ENCODE results near the gene GADD45G. TPM values are rescaled to one million over a fixed set of nuclear protein-coding genes. Genes with fewer than 3 reads are reported as not detected.

The GADD45G gene
- total and polyA plus RNA-seq, 7 experiments from 2014 or later = 0.51 to 18.7 (median 2.9) TPM; not detected in 1

GRCh38 chr9:89592213-89592815, 12.5 kb upstream of the GADD45G start:
- no peaks in the 10 kb centered on the region for H3K4me1 Mint-ChIP-seq
- no peaks in the 10 kb centered on the region for H3K4me1 ChIP-seq (ENCODE audit: control insufficient read depth in 2 of 2, insufficient read depth in 2 of 2, low read length in 2 of 2)
- no peaks in the 10 kb centered on the region for H3K36me3 ChIP-seq (ENCODE audit: control insufficient read depth in 2 of 3, insufficient read depth in 3 of 3, low read length in 3 of 3)
- intact Hi-C loops (cut with micrococcal nuclease) = no loop called here
- CTCF ChIA-PET = interaction anchor here (1.1 to 1.4 kb wide), 2 partner anchors 9 kb away, joined by 3 read pairs; no protein-coding TSS in a partner anchor
- no peak for DNase-seq
- POLR2A ChIA-PET = no interaction called here
- no peak overlapping the region for H3K4me3 ChIP-seq (ENCODE audit: low read length)
- H3K27me3 Mint-ChIP-seq = peaks cover 0 to 41% (median 4%) of the 10 kb centered on the region in 5 donors
- no peaks in the 10 kb centered on the region for H3K36me3 Mint-ChIP-seq
- H3K27me3 ChIP-seq (ENCODE audit: control insufficient read depth in 2 of 2, insufficient read depth in 2 of 2, low read length in 2 of 2) = no peaks in the 10 kb centered on the region
- no peak overlapping the region for H3K27ac ChIP-seq (ENCODE audit: low read depth, low read length)
- no peak overlapping the region for H3K27ac Mint-ChIP-seq
- ATAC-seq = no peak
- no peak overlapping the region for H3K4me3 Mint-ChIP-seq
- no peaks in the 10 kb centered on the region for H3K9me3 Mint-ChIP-seq
- no peaks in the 10 kb centered on the region for H3K9me3 ChIP-seq (ENCODE audit: control insufficient read depth in 2 of 3, low read length in 3 of 3)

- no peaks in the 10 kb centered on the region for H3K4me1 ChIP-seq (ENCODE audit: control insufficient read depth in 2 of 2, insufficient read depth in 2 of 2, low read length in 2 of 2)
- no peaks in the 10 kb centered on the region for H3K9me3 ChIP-seq (ENCODE audit: control insufficient read depth in 2 of 3, low read length in 3 of 3)
- intact Hi-C loops (cut with micrococcal nuclease) = no loop called here
- DNase-seq (no peak), ATAC-seq (no peak)
- H3K4me3 ChIP-seq (ENCODE audit: low read length) = no peak overlapping the region
- H3K4me3 Mint-ChIP-seq = no peak overlapping the region
- H3K4me1 Mint-ChIP-seq = no peaks in the 10 kb centered on the region
- peaks cover 0 to 35% (median 4%) of the 10 kb centered on the region in 5 donors for H3K27me3 Mint-ChIP-seq
- H3K36me3 Mint-ChIP-seq = no peaks in the 10 kb centered on the region
- no peaks in the 10 kb centered on the region for H3K27me3 ChIP-seq (ENCODE audit: control insufficient read depth in 2 of 2, insufficient read depth in 2 of 2, low read length in 2 of 2)
- no peaks in the 10 kb centered on the region for H3K9me3 Mint-ChIP-seq
- H3K27ac ChIP-seq (ENCODE audit: low read depth, low read length) = no peak overlapping the region
- no peak overlapping the region for H3K27ac Mint-ChIP-seq
- ChIA-PET POLR2A (no interaction called here), CTCF (interaction anchor here (1.1 to 2.2 kb wide), 4 partner anchors 9 to 501 kb away, joined by 3 to 12 read pairs (median 3); partner anchors contain the start of gene GADD45G)
- no peaks in the 10 kb centered on the region for H3K36me3 ChIP-seq (ENCODE audit: control insufficient read depth in 2 of 3, insufficient read depth in 3 of 3, low read length in 3 of 3)
Measured at GRCh38 chr9:89592963-89593726, 11.7 kb upstream of the GADD45G start.

- no peaks in the 10 kb centered on the region for H3K9me3 Mint-ChIP-seq
- Histone ChIP-seq H3K9me3 (ENCODE audit: control insufficient read depth in 2 of 3, low read length in 3 of 3) (no peaks in the 10 kb centered on the region), H3K4me3 (ENCODE audit: low read length) (no peak overlapping the region), H3K27ac (ENCODE audit: low read depth, low read length) (no peak overlapping the region), H3K27me3 (ENCODE audit: control insufficient read depth in 2 of 2, insufficient read depth in 2 of 2, low read length in 2 of 2) (no peaks in the 10 kb centered on the region), H3K36me3 (ENCODE audit: control insufficient read depth in 2 of 3, insufficient read depth in 3 of 3, low read length in 3 of 3) (no peaks in the 10 kb centered on the region), H3K4me1 (ENCODE audit: control insufficient read depth in 2 of 2, insufficient read depth in 2 of 2, low read length in 2 of 2) (no peaks in the 10 kb centered on the region)
- intact Hi-C loops (cut with micrococcal nuclease) = loop anchor here in 1 of 2 donors (1.0 kb wide), 1 partner anchor 508 kb away; no protein-coding TSS in a partner anchor
- no peaks in the 10 kb centered on the region for H3K4me1 Mint-ChIP-seq
- DNase-seq (peak in 8 of 9 donors; percentile 24 to 62 (median 49)), ATAC-seq (peak; percentile 70)
- peaks cover 0 to 30% (median 4%) of the 10 kb centered on the region in 5 donors for H3K27me3 Mint-ChIP-seq
- peak overlapping the region in 1 of 9 donors; percentile 8 for H3K27ac Mint-ChIP-seq
- ChIA-PET POLR2A (interaction anchor here (0.6 kb wide), 1 partner anchor 190 kb away, joined by 3 read pairs; no protein-coding TSS in a partner anchor), CTCF (interaction anchor here (0.8 to 2.2 kb wide), 5 partner anchors 8 to 501 kb away, joined by 3 to 12 read pairs (median 3); partner anchors contain the start of gene GADD45G)
- H3K4me3 Mint-ChIP-seq = no peak overlapping the region
- no peaks in the 10 kb centered on the region for H3K36me3 Mint-ChIP-seq
Measured at GRCh38 chr9:89593727-89594427, 10.9 kb upstream of the GADD45G start.

- no peaks in the 10 kb centered on the region for H3K36me3 ChIP-seq (ENCODE audit: control insufficient read depth in 2 of 3, insufficient read depth in 3 of 3, low read length in 3 of 3)
- ChIA-PET CTCF (interaction anchor here (2.2 kb wide), 1 partner anchor 9 kb away, joined by 12 read pairs; the partner anchor contains the start of gene GADD45G), POLR2A (no interaction called here)
- intact Hi-C loops (cut with micrococcal nuclease) = loop anchor here in 1 of 2 donors (1.0 to 5.0 kb wide), 2 partner anchors 507 to 1162 kb away; no protein-coding TSS in a partner anchor
- peaks cover 0 to 37% (median 4%) of the 10 kb centered on the region in 5 donors for H3K27me3 Mint-ChIP-seq
- H3K4me1 ChIP-seq (ENCODE audit: control insufficient read depth in 2 of 2, insufficient read depth in 2 of 2, low read length in 2 of 2) = no peaks in the 10 kb centered on the region
- DNase-seq (no peak), ATAC-seq (no peak)
- no peak overlapping the region for H3K27ac ChIP-seq (ENCODE audit: low read depth, low read length)
- no peaks in the 10 kb centered on the region for H3K9me3 Mint-ChIP-seq
- no peaks in the 10 kb centered on the region for H3K36me3 Mint-ChIP-seq
- no peaks in the 10 kb centered on the region for H3K4me1 Mint-ChIP-seq
- H3K27me3 ChIP-seq (ENCODE audit: control insufficient read depth in 2 of 2, insufficient read depth in 2 of 2, low read length in 2 of 2) = no peaks in the 10 kb centered on the region
- no peaks in the 10 kb centered on the region for H3K9me3 ChIP-seq (ENCODE audit: control insufficient read depth in 2 of 3, low read length in 3 of 3)
- no peak overlapping the region for H3K4me3 Mint-ChIP-seq
- H3K4me3 ChIP-seq (ENCODE audit: low read length) = no peak overlapping the region
- H3K27ac Mint-ChIP-seq = no peak overlapping the region
Measured at GRCh38 chr9:89594811-89595550, 9.8 kb upstream of the GADD45G start.

GRCh38 chr9:89595646-89596045, 9.2 kb upstream of the GADD45G start:
- Histone ChIP-seq H3K36me3 (ENCODE audit: control insufficient read depth in 2 of 3, insufficient read depth in 3 of 3, low read length in 3 of 3) (no peaks in the 10 kb centered on the region), H3K4me1 (ENCODE audit: control insufficient read depth in 2 of 2, insufficient read depth in 2 of 2, low read length in 2 of 2) (no peaks in the 10 kb centered on the region), H3K9me3 (ENCODE audit: control insufficient read depth in 2 of 3, low read length in 3 of 3) (no peaks in the 10 kb centered on the region), H3K27ac (ENCODE audit: low read depth, low read length) (no peak overlapping the region), H3K4me3 (ENCODE audit: low read length) (no peak overlapping the region), H3K27me3 (ENCODE audit: control insufficient read depth in 2 of 2, insufficient read depth in 2 of 2, low read length in 2 of 2) (no peaks in the 10 kb centered on the region)
- intact Hi-C loops (cut with micrococcal nuclease) = loop anchor here in 1 of 2 donors (5.0 kb wide), 1 partner anchor 1162 kb away; no protein-coding TSS in a partner anchor
- DNase-seq (no peak), ATAC-seq (no peak)
- Mint-ChIP-seq H3K27me3 (peaks cover 0 to 42% (median 4%) of the 10 kb centered on the region in 5 donors), H3K4me3 (no peak overlapping the region), H3K36me3 (no peaks in the 10 kb centered on the region), H3K4me1 (no peaks in the 10 kb centered on the region), H3K9me3 (no peaks in the 10 kb centered on the region), H3K27ac (no peak overlapping the region)
- ChIA-PET CTCF (interaction anchor here (2.2 kb wide), 1 partner anchor 8 kb away, joined by 12 read pairs; the partner anchor contains the start of gene GADD45G), POLR2A (no interaction called here)
